Activated T-helper 9 cell treated with anti-CD3 and anti-CD28 coated beads, Interleukin-2, amount 50 U/mL, for 16 hours (primary cell): Measurements from ENCODE around the gene MCRS1.

ENCODE experiments used
- DNase-seq: peaks from one replicate; pipeline ENCODE4 v3.0.0-alpha.2; 2020; ENCODE audit warnings: low read depth

The MCRS1 gene

GRCh38 chr12:49555631-49556390 lies 12.1 kb downstream of the MCRS1 start:
- DNase-seq: no peak

GRCh38 chr12:49554266-49554665 lies 13.7 kb downstream of the MCRS1 start:
- no peak for DNase-seq

- no peak for DNase-seq
Measured at GRCh38 chr12:49553512-49554088, 14.3 kb downstream of the MCRS1 start.

- DNase-seq: no peak
Measured at GRCh38 chr12:49552899-49553298, 15.0 kb downstream of the MCRS1 start.

GRCh38 chr12:49552425-49552824 lies 15.5 kb downstream of the MCRS1 start:
- DNase-seq: no peak

GRCh38 chr12:49552014-49552413 lies 15.9 kb downstream of the MCRS1 start:
- DNase-seq: no peak

GRCh38 chr12:49550693-49551252 lies 17.2 kb downstream of the MCRS1 start:
- no peak for DNase-seq

- no peak for DNase-seq
Measured at GRCh38 chr12:49549735-49550692, 17.9 kb downstream of the MCRS1 start.

GRCh38 chr12:49548822-49549648 lies 18.9 kb downstream of the MCRS1 start:
- DNase-seq: no peak

GRCh38 chr12:49548481-49548821 lies 19.5 kb downstream of the MCRS1 start:
- no peak for DNase-seq

- DNase-seq: no peak
Measured at GRCh38 chr12:49547090-49547690, 20.8 kb downstream of the MCRS1 start.

GRCh38 chr12:49546481-49546880 lies 21.5 kb downstream of the MCRS1 start:
- DNase-seq: no peak

- no peak for DNase-seq
Measured at GRCh38 chr12:49545815-49546214, 22.1 kb downstream of the MCRS1 start.

GRCh38 chr12:49543914-49544815 lies 23.8 kb downstream of the MCRS1 start:
- no peak for DNase-seq

- no peak for DNase-seq
Measured at GRCh38 chr12:49543221-49543913, 24.6 kb downstream of the MCRS1 start.

GRCh38 chr12:49542592-49543160 lies 25.3 kb downstream of the MCRS1 start:
- DNase-seq: no peak

GRCh38 chr12:49541911-49542505 lies 25.9 kb downstream of the MCRS1 start:
- DNase-seq: no peak

- no peak for DNase-seq
Measured at GRCh38 chr12:49541140-49541861, 26.6 kb downstream of the MCRS1 start.
